LNCaP clone FGC (cell line): ENCODE measurements around the gene RFFL.
A peak's percentile ranks its signal among the peaks of the same experiment; 100 is the strongest.

Experiments used
- DNase-seq: peaks from one replicate; pipeline ENCODE4 v3.0.0-alpha.2; 2011; ENCODE audit warnings: low read depth
- H3K4me3 ChIP-seq: 2 replicates; pipeline ENCODE4 v1.5.1; 2011; ENCODE audit warnings: mild to moderate bottlenecking, low read depth, low read length, control low read depth
- TF ChIP-seq, protein P1 (sequence below): IDR thresholded peaks from 2 replicates; pipeline ENCODE4 v1.5.1; 2012; ENCODE audit warnings: mild to moderate bottlenecking; ENCODE audit not compliant: control insufficient read depth, insufficient read depth; ENCODE audit errors: extremely low read depth

Gene RFFL

GRCh38 chr17:35087731-35088355, 24.3 kb upstream of the RFFL start:
- peak; percentile 58 for DNase-seq
- TF ChIP-seq, protein P1, sequence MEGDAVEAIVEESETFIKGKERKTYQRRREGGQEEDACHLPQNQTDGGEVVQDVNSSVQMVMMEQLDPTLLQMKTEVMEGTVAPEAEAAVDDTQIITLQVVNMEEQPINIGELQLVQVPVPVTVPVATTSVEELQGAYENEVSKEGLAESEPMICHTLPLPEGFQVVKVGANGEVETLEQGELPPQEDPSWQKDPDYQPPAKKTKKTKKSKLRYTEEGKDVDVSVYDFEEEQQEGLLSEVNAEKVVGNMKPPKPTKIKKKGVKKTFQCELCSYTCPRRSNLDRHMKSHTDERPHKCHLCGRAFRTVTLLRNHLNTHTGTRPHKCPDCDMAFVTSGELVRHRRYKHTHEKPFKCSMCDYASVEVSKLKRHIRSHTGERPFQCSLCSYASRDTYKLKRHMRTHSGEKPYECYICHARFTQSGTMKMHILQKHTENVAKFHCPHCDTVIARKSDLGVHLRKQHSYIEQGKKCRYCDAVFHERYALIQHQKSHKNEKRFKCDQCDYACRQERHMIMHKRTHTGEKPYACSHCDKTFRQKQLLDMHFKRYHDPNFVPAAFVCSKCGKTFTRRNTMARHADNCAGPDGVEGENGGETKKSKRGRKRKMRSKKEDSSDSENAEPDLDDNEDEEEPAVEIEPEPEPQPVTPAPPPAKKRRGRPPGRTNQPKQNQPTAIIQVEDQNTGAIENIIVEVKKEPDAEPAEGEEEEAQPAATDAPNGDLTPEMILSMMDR = no peak

DNA sequence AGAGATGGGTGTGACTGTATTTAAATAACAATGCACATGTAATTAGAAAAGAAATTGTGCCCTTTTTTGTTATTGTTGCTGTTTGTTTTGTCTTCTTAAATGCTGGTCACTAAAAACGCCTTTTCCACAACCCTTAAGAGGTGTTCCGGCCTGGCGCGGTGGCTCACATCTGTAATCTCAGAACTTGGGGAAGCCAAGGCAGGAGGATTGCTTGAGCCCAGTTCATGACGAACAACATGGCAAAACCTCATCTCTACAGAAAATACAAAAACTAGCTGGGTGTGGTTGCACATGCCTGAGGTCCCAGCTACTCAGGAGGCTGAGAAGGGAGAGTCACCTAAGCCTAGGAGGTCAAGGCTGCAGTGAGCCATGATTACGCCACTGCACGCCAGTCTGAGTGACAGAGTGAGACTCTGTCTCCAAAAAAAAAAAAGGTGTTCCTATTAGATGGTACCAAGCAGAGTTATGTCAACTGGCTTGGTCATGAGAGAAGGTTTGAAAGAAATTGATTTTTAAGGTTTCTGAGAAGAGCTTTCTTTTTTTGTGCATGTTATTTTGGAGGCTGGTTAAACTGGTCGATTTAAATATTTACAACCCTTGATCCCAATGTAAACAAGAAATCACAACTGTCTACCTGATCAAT, 23.5 kb upstream of the RFFL start:
- no peak for DNase-seq
- peak overlapping the region; percentile 71 for H3K4me3 ChIP-seq

More at GRCh38 chr17:35087731-35088355, 24.3 kb upstream of the RFFL start:
- peak overlapping the region; percentile 71 for H3K4me3 ChIP-seq

GRCh38 chr17:35086164-35086563, 22.7 kb upstream of the RFFL start:
- H3K4me3 ChIP-seq = no peak overlapping the region
- TF ChIP-seq, protein P1 = no peak
- DNase-seq = no peak

More for the DNA sequence above, 23.5 kb upstream of the RFFL start:
- TF ChIP-seq, protein P1 = no peak

- TF ChIP-seq, protein P1 = no peak
- DNase-seq = no peak
- no peak overlapping the region for H3K4me3 ChIP-seq
Measured at GRCh38 chr17:35084987-35085386, 21.5 kb upstream of the RFFL start.

DNA sequence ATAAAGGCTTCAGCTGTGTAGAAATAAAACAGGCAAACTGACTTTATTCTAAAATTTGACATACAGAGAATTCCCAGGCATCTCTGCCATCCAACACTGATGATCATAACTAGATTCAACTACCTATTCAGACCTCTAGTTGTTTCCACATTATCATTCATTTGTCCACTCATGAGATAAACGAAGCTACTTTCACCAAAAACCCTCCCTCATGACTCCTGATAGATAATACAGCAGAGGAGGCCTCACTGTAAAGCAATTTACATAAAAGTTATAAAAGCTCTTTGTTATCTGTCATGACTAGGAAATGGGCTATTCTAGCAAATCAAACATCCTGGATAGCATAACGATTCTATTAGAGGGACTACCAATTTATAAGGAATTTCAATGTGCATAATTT, 19.6 kb upstream of the RFFL start:
- no peak for DNase-seq
- H3K4me3 ChIP-seq = no peak overlapping the region
- TF ChIP-seq, protein P1 = no peak

DNA sequence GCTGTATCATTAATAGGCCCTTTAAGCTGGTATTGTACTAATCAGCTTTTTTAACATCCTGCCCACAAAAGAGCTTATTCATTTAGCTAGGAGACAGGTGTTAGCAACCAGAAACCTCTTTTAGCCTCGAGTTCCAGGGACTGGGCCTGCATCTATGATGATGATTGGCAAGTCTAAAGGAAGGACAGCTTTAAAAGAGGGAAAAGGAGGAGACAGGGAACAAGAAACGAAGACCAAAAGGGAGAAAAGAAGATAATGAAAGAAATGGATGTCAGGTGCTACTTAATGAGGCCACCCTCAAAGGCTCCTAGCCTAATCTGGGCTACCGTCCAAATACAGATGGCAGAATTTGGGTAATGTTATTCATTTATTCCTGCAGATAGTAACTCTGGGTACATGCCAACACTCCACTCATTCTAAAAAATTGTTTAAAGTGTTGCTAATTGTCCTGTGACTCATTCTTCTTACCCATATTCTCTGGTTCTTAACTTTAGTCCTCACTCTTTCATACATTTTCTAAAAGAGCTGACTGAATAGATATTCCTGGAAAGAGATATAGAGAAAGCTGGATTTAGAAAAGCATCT, 18.7 kb upstream of the RFFL start:
- TF ChIP-seq, protein P1 = no peak
- no peak overlapping the region for H3K4me3 ChIP-seq
- no peak for DNase-seq
